HEK293 (cell line): ENCODE measurements around the gene BACE1.

Experiments
- CTCF ChIA-PET: fragments of 350-600 bp; formaldehyde crosslinking; extraction: SDS; loops from one replicate; lab custom pipeline; 2021; ENCODE audit warnings: antibody characterized with exemption; lab: Yijun Ruan, JAX
- POLR2A ChIA-PET: fragments of 300-600 bp; formaldehyde crosslinking; extraction: SDS; loops from one replicate; lab custom pipeline; 2020; ENCODE audit warnings: antibody characterized with exemption, inconsistent platforms; lab: Yijun Ruan, JAX
- H3K27ac ChIP-seq: fragments of 200-500 bp; sonication (Bioruptor generic); 2 replicates; pipeline ENCODE4 v1.5.1; 2014; ENCODE audit warnings: low read depth, low read length, control low read depth, inconsistent platforms; ENCODE audit errors: extremely low read depth
- H3K36me3 ChIP-seq, 2 experiments: fragments of 200-500 bp in 1 of 2; sonication (Bioruptor generic) in 1 of 2; 1 replicate in 1 of 2; 2 replicates in 1 of 2; pipeline ENCODE4 v1.5.1; 2014 to 2017; ENCODE audit warnings: inconsistent platforms in 2 of 2, low read length in 2 of 2; ENCODE audit not compliant: control insufficient read depth in 2 of 2, insufficient read depth in 1 of 2
- H3K4me1 ChIP-seq: fragments of 200-500 bp; sonication (Bioruptor generic); 2 replicates; pipeline ENCODE4 v1.5.1; 2014; ENCODE audit warnings: mild to moderate bottlenecking, low read length, inconsistent platforms; ENCODE audit not compliant: control insufficient read depth, insufficient read depth
- H3K4me3 ChIP-seq: 2 replicates; pipeline ENCODE4 v1.5.1; 2011; ENCODE audit warnings: low read depth, mild to moderate bottlenecking, control low read depth, low read length, moderate library complexity
- H3K9me3 ChIP-seq: fragments of 200-500 bp; sonication (Bioruptor generic); 2 replicates; pipeline ENCODE4 v1.5.1; 2014; ENCODE audit warnings: low read depth, low read length, inconsistent platforms; ENCODE audit not compliant: control insufficient read depth, insufficient read depth
- GLI2 ChIP-seq: fragments of 450-650 bp; formaldehyde crosslinking; IDR thresholded peaks from 2 replicates; pipeline ENCODE4; 2017; ENCODE audit warnings: missing biosample characterization, missing genetic modification characterization, low read depth, borderline replicate concordance
- GLI4 ChIP-seq: fragments of 450-650 bp; formaldehyde crosslinking; IDR thresholded peaks from 2 replicates; pipeline ENCODE4 v1.5.1; 2016; ENCODE audit warnings: missing biosample characterization, missing genetic modification characterization
- KLF1 ChIP-seq: fragments of 450-650 bp; formaldehyde crosslinking; IDR thresholded peaks from 2 replicates; pipeline ENCODE4 v1.5.1; 2016; ENCODE audit warnings: missing biosample characterization, missing genetic modification characterization
- KLF10 ChIP-seq: fragments of 450-650 bp; IDR thresholded peaks from 2 replicates; pipeline ENCODE4 v1.5.1; 2018; ENCODE audit warnings: missing biosample characterization, mild to moderate bottlenecking, missing genetic modification characterization
- MYNN ChIP-seq: fragments of 450-650 bp; formaldehyde crosslinking; IDR thresholded peaks from 2 replicates; pipeline ENCODE4 v1.5.1; 2016; ENCODE audit warnings: missing biosample characterization, missing genetic modification characterization, borderline replicate concordance
- MZF1 ChIP-seq: fragments of 450-650 bp; formaldehyde crosslinking; IDR thresholded peaks from 2 replicates; pipeline ENCODE4 v1.5.1; 2017; ENCODE audit warnings: missing biosample characterization, missing genetic modification characterization, borderline replicate concordance
- RBAK ChIP-seq: fragments of 450-650 bp; formaldehyde crosslinking; IDR thresholded peaks from 2 replicates; pipeline ENCODE4 v1.5.1; 2016; ENCODE audit warnings: missing biosample characterization, missing genetic modification characterization
- WT1 ChIP-seq: fragments of 450-650 bp; formaldehyde crosslinking; IDR thresholded peaks from 2 replicates; pipeline ENCODE4 v1.5.1; 2016; ENCODE audit warnings: missing biosample characterization, missing genetic modification characterization
- ZBTB17 ChIP-seq: fragments of 450-650 bp; formaldehyde crosslinking; IDR thresholded peaks from 2 replicates; pipeline ENCODE4 v1.5.1; 2016; ENCODE audit warnings: missing biosample characterization, missing genetic modification characterization
- ZEB2 ChIP-seq: fragments of 450-650 bp; formaldehyde crosslinking; IDR thresholded peaks from 2 replicates; pipeline ENCODE4 v1.5.1; 2016; ENCODE audit warnings: missing biosample characterization, missing genetic modification characterization
- ZNF175 ChIP-seq: fragments of 450-650 bp; formaldehyde crosslinking; IDR thresholded peaks from 2 replicates; pipeline ENCODE4 v1.5.1; 2016; ENCODE audit warnings: missing biosample characterization, missing genetic modification characterization
- ZNF239 ChIP-seq: fragments of 450-650 bp; formaldehyde crosslinking; IDR thresholded peaks from 2 replicates; pipeline ENCODE4 v1.5.1; 2016; ENCODE audit warnings: missing biosample characterization, missing genetic modification characterization
- ZNF335 ChIP-seq: fragments of 450-650 bp; formaldehyde crosslinking; conservative IDR thresholded peaks from 2 replicates; pipeline ENCODE4 v1.5.1; 2016; ENCODE audit warnings: missing biosample characterization, missing genetic modification characterization
- ZNF354C ChIP-seq: fragments of 450-650 bp; formaldehyde crosslinking; IDR thresholded peaks from 2 replicates; pipeline ENCODE4 v1.5.1; 2016; ENCODE audit warnings: missing biosample characterization, missing genetic modification characterization, low read depth, borderline replicate concordance
- ZNF404 ChIP-seq: fragments of 450-650 bp; formaldehyde crosslinking; IDR thresholded peaks from 2 replicates; pipeline ENCODE4 v1.5.1; 2017; ENCODE audit warnings: missing biosample characterization, missing genetic modification characterization
- ZNF416 ChIP-seq: fragments of 450-650 bp; formaldehyde crosslinking; IDR thresholded peaks from 2 replicates; pipeline ENCODE4 v1.5.1; 2016; ENCODE audit warnings: missing biosample characterization, missing genetic modification characterization
- ZNF529 ChIP-seq: fragments of 450-650 bp; formaldehyde crosslinking; IDR thresholded peaks from 2 replicates; pipeline ENCODE4 v1.5.1; 2017; ENCODE audit warnings: missing genetic modification characterization, missing biosample characterization; ENCODE audit not compliant: insufficient replicate concordance
- ZNF585B ChIP-seq: fragments of 450-650 bp; formaldehyde crosslinking; IDR thresholded peaks from 2 replicates; pipeline ENCODE4 v1.5.1; 2016; ENCODE audit warnings: missing biosample characterization, missing genetic modification characterization
- ZNF626 ChIP-seq: fragments of 450-650 bp; sonication (Bioruptor Pico); formaldehyde crosslinking; IDR thresholded peaks from 2 replicates; pipeline ENCODE4 v1.5.1; 2018; ENCODE audit warnings: missing biosample characterization, missing genetic modification characterization, inconsistent platforms
- ZNF707 ChIP-seq: fragments of 450-650 bp; formaldehyde crosslinking; IDR thresholded peaks from 2 replicates; pipeline ENCODE4 v1.5.1; 2016; ENCODE audit warnings: missing biosample characterization, missing genetic modification characterization
- ZNF792 ChIP-seq: fragments of 450-650 bp; formaldehyde crosslinking; IDR thresholded peaks from 2 replicates; pipeline ENCODE4 v1.5.1; 2016; ENCODE audit warnings: missing biosample characterization, missing genetic modification characterization
- TF ChIP-seq, protein P1 (sequence below): fragments of 450-650 bp; formaldehyde crosslinking; IDR thresholded peaks from 2 replicates; pipeline ENCODE4 v1.5.1; 2017; ENCODE audit warnings: missing biosample characterization, missing genetic modification characterization
- TF ChIP-seq, protein P2 (sequence below): fragments of 450-650 bp; formaldehyde crosslinking; IDR thresholded peaks from 2 replicates; pipeline ENCODE4 v1.5.1; 2017; ENCODE audit warnings: missing biosample characterization, missing genetic modification characterization
- TF ChIP-seq, protein P3 (sequence below): fragments of 450-650 bp; formaldehyde crosslinking; IDR thresholded peaks from 2 replicates; pipeline ENCODE4 v1.5.1; 2016; ENCODE audit warnings: missing biosample characterization, missing genetic modification characterization
- TF ChIP-seq, protein P4 (sequence below): fragments of 450-650 bp; formaldehyde crosslinking; IDR thresholded peaks from 2 replicates; pipeline ENCODE4 v1.5.1; 2016; ENCODE audit warnings: missing biosample characterization, missing genetic modification characterization

The BACE1 gene

DNA sequence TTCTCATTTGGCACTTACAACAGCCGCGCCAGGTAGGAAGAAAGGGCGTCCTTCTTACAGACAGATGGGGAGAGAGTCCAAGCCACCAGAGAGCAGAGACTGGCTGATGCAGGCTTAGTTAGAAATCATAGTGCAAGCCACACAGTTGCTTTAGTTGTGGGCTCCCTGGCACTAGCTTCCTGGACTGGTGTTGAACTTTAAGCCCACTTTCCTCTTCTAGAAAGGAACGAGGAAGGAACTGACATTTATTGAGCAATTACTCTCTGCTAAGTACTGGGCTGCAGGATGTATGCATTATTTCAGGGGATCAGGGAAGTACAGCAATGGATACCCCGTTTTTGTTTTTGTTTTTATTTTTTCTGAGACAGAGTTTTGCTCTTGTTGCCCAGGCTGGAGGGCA is 3.0 kb downstream of the BACE1 start (continued):
- TF ChIP-seq ZNF175 (tag by site-specific recombination) (no peak), ZNF239 (tag by site-specific recombination) (no peak)
- TF ChIP-seq, protein P1, sequence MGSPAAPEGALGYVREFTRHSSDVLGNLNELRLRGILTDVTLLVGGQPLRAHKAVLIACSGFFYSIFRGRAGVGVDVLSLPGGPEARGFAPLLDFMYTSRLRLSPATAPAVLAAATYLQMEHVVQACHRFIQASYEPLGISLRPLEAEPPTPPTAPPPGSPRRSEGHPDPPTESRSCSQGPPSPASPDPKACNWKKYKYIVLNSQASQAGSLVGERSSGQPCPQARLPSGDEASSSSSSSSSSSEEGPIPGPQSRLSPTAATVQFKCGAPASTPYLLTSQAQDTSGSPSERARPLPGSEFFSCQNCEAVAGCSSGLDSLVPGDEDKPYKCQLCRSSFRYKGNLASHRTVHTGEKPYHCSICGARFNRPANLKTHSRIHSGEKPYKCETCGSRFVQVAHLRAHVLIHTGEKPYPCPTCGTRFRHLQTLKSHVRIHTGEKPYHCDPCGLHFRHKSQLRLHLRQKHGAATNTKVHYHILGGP = no peak
- TF ChIP-seq, protein P2, sequence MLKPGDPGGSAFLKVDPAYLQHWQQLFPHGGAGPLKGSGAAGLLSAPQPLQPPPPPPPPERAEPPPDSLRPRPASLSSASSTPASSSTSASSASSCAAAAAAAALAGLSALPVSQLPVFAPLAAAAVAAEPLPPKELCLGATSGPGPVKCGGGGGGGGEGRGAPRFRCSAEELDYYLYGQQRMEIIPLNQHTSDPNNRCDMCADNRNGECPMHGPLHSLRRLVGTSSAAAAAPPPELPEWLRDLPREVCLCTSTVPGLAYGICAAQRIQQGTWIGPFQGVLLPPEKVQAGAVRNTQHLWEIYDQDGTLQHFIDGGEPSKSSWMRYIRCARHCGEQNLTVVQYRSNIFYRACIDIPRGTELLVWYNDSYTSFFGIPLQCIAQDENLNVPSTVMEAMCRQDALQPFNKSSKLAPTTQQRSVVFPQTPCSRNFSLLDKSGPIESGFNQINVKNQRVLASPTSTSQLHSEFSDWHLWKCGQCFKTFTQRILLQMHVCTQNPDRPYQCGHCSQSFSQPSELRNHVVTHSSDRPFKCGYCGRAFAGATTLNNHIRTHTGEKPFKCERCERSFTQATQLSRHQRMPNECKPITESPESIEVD (tag by site-specific recombination) = no peak

DNA sequence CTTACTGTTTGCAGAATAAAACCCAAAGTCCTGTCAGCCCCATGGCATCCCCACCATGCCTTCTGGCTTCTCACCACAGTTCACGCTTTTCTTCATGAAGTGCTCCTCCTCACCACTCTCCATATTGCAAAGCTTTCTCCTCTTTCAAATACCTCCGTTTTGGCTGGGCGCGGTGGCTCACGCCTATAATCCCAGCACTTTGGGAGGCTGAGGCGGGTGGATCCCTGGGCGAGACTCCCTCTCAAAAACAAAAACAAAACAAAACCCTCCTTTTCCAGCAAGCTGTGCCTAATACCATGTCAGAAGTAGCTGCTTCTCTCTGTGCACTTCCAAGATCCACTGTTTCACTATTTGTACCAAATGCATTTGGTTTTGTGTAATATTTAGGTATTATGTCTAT is 6.7 kb downstream of the BACE1 start:
- POLR2A ChIA-PET = interaction anchor here (0.6 to 1.0 kb wide), 2 partner anchors 23 to 84 kb away, joined by 3 to 4 read pairs; no protein-coding TSS in a partner anchor
- TF ChIP-seq ZNF416 (tag by site-specific recombination) (no peak), GLI4 (tag by site-specific recombination) (no peak), RBAK (no peak), ZEB2 (tag by site-specific recombination) (no peak), ZNF707 (tag by site-specific recombination) (no peak), ZNF626 (no peak), WT1 (tag by site-specific recombination) (0 out of 2 replicates have a peak, but pooled peaks have one; percentile 18), KLF1 (tag by site-specific recombination) (peak; percentile 91)
- H3K4me3 ChIP-seq = no peak overlapping the region
- H3K9me3 ChIP-seq = no peaks in the 10 kb centered on the region
- CTCF ChIA-PET = interaction anchor here (1.0 kb wide), 1 partner anchor 518 kb away, joined by 5 read pairs; no protein-coding TSS in a partner anchor
- H3K36me3 ChIP-seq = peaks cover 0 to 6% of the 10 kb centered on the region in 2 experiments; a peak in 1 of 3 replicates
- no peak overlapping the region for H3K27ac ChIP-seq
- H3K4me1 ChIP-seq = no peaks in the 10 kb centered on the region

DNA sequence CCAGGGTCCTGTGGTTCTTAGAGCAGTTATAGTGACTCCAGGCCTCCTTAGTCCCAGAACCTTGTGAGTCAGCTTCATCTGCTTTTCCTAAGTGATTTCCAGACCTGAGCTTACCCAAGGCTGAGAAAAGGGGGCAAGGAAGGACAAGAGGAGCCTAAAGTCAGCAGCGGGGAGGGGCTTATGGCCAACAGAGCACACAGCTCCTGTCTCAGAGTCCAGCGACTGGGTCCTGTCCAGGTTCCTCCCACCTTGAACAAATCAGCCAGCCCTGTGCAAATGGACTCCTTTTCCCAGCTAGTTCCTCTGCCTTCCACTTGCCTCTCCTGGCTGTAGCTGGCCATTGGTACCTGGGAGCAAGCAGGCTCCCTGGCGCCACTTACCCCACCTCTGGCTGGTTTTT is 10.9 kb downstream of the BACE1 start:
- no peaks in the 10 kb centered on the region for H3K9me3 ChIP-seq
- CTCF ChIA-PET = no interaction called here
- no peaks in the 10 kb centered on the region for H3K4me1 ChIP-seq
- no peak overlapping the region for H3K27ac ChIP-seq
- TF ChIP-seq, protein P3, sequence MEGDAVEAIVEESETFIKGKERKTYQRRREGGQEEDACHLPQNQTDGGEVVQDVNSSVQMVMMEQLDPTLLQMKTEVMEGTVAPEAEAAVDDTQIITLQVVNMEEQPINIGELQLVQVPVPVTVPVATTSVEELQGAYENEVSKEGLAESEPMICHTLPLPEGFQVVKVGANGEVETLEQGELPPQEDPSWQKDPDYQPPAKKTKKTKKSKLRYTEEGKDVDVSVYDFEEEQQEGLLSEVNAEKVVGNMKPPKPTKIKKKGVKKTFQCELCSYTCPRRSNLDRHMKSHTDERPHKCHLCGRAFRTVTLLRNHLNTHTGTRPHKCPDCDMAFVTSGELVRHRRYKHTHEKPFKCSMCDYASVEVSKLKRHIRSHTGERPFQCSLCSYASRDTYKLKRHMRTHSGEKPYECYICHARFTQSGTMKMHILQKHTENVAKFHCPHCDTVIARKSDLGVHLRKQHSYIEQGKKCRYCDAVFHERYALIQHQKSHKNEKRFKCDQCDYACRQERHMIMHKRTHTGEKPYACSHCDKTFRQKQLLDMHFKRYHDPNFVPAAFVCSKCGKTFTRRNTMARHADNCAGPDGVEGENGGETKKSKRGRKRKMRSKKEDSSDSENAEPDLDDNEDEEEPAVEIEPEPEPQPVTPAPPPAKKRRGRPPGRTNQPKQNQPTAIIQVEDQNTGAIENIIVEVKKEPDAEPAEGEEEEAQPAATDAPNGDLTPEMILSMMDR = no peak
- TF ChIP-seq, protein P4, sequence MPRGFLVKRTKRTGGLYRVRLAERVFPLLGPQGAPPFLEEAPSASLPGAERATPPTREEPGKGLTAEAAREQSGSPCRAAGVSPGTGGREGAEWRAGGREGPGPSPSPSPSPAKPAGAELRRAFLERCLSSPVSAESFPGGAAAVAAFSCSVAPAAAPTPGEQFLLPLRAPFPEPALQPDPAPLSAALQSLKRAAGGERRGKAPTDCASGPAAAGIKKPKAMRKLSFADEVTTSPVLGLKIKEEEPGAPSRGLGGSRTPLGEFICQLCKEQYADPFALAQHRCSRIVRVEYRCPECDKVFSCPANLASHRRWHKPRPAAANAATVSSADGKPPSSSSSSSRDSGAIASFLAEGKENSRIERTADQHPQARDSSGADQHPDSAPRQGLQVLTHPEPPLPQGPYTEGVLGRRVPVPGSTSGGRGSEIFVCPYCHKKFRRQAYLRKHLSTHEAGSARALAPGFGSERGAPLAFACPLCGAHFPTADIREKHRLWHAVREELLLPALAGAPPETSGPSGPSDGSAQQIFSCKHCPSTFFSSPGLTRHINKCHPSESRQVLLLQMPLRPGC (tag by site-specific recombination) = no peak
- TF ChIP-seq ZNF585B = no peak
- no peak for TF ChIP-seq ZNF335 (tag by site-specific recombination)
- TF ChIP-seq MZF1 (tag by site-specific recombination) = no peak
- TF ChIP-seq GLI2 (tag by site-specific recombination) = no peak
- no peak for TF ChIP-seq MYNN (tag by site-specific recombination)
- TF ChIP-seq ZNF354C (tag by site-specific recombination) = no peak
- TF ChIP-seq ZNF404 (tag by site-specific recombination) = no peak
- no peak for TF ChIP-seq KLF10 (tag by site-specific recombination)
- TF ChIP-seq ZNF792 (tag by site-specific recombination) = no peak
- TF ChIP-seq ZBTB17 (tag by site-specific recombination) = no peak
- TF ChIP-seq ZNF529 = no peak
- TF ChIP-seq, all 188 proteins: peak for 0
- no peak overlapping the region for H3K4me3 ChIP-seq
- no peaks in the 10 kb centered on the region for H3K36me3 ChIP-seq
- POLR2A ChIA-PET = interaction anchor here (0.7 kb wide), 1 partner anchor 15 kb away, joined by 4 read pairs; no protein-coding TSS in a partner anchor
